ENCODE results near the gene NRXN3. TPM values are rescaled to one million over a fixed set of nuclear protein-coding genes. Genes with fewer than 3 reads are reported as not detected.

The NRXN3 gene
- total RNA-seq, 1 experiment from 2014 or later: 1.1 TPM

GRCh38 chr14:79822034-79822433 lies 1651.9 kb downstream of the NRXN3 start:
- Histone ChIP-seq H3K79me2 (ENCODE audit: low read length) (no peaks in the 10 kb centered on the region), H3F3A (ENCODE audit: low read length, unreplicated experiment) (no peaks in the 10 kb centered on the region), H3K27ac (ENCODE audit: low read length) (no peak overlapping the region), H2AFZ (ENCODE audit: low read length) (no peak overlapping the region), H3K27me3 (ENCODE audit: low read length) (no peaks in the 10 kb centered on the region), H3K9ac (ENCODE audit: low read length) (no peak overlapping the region), H3K9me2 (replicated peaks; ENCODE audit: low read length) (no peaks in the 10 kb centered on the region), H3K9me3 (ENCODE audit: low read length) (no peaks in the 10 kb centered on the region), H3K36me3 (ENCODE audit: low read depth, low read length) (no peaks in the 10 kb centered on the region), H3K4me1 (ENCODE audit: insufficient read depth, low read length) (no peaks in the 10 kb centered on the region), H4K20me1 (ENCODE audit: low read length) (no peaks in the 10 kb centered on the region), H3K4me2 (ENCODE audit: low read length) (no peak overlapping the region), H3K4me3 (ENCODE audit: low read length) (no peak overlapping the region)
- intact Hi-C loops (cut with micrococcal nuclease): no loop called here
- POLR2A ChIA-PET (ENCODE audit: unreplicated experiment): no interaction called here
- no TSS peak for BruUV-seq (replicated peaks)
- CTCF ChIA-PET: no interaction called here
- TF ChIP-seq EZH2phosphoT487 (IDR thresholded peaks at IDR 0.05; ENCODE audit: borderline replicate concordance, low read length): no peak
- TF ChIP-seq EZH2 (IDR thresholded peaks at IDR 0.05; ENCODE audit: low read length, unreplicated experiment): no peak
- TF ChIP-seq CTCF (conservative IDR thresholded peaks at IDR 0.05; ENCODE audit: low read depth, low read length): no peak
- no peak for ATAC-seq
- DNase-seq: no peak

- DNase-seq: peak; percentile 61
- Histone ChIP-seq H3K27me3 (ENCODE audit: low read length) (no peaks in the 10 kb centered on the region), H3F3A (ENCODE audit: low read length, unreplicated experiment) (no peaks in the 10 kb centered on the region), H3K9me2 (replicated peaks; ENCODE audit: low read length) (no peaks in the 10 kb centered on the region), H2AFZ (ENCODE audit: low read length) (no peak overlapping the region), H3K9ac (ENCODE audit: low read length) (no peak overlapping the region), H3K4me3 (ENCODE audit: low read length) (no peak overlapping the region), H3K4me2 (ENCODE audit: low read length) (no peak overlapping the region), H3K4me1 (ENCODE audit: insufficient read depth, low read length) (no peaks in the 10 kb centered on the region), H3K79me2 (ENCODE audit: low read length) (no peaks in the 10 kb centered on the region), H3K9me3 (ENCODE audit: low read length) (no peaks in the 10 kb centered on the region), H3K36me3 (ENCODE audit: low read depth, low read length) (no peaks in the 10 kb centered on the region), H4K20me1 (ENCODE audit: low read length) (no peaks in the 10 kb centered on the region), H3K27ac (ENCODE audit: low read length) (no peak overlapping the region)
- no TSS peak for BruUV-seq (replicated peaks)
- ChIA-PET POLR2A (ENCODE audit: unreplicated experiment) (interaction anchor here (0.7 kb wide), 1 partner anchor 316 kb away, joined by 6 read pairs; no protein-coding TSS in a partner anchor), CTCF (interaction anchor here (0.6 kb wide), 1 partner anchor 318 kb away, joined by 18 read pairs; no protein-coding TSS in a partner anchor)
- intact Hi-C loops (cut with micrococcal nuclease): no loop called here
- peak; percentile 37; the same call in 1 of the 2 replicates for ATAC-seq
- TF ChIP-seq EZH2phosphoT487 (IDR thresholded peaks at IDR 0.05; ENCODE audit: borderline replicate concordance, low read length): no peak
- TF ChIP-seq EZH2 (IDR thresholded peaks at IDR 0.05; ENCODE audit: low read length, unreplicated experiment): no peak
- no peak for TF ChIP-seq CTCF (conservative IDR thresholded peaks at IDR 0.05; ENCODE audit: low read depth, low read length)
Measured at GRCh38 chr14:79825046-79825521, 1654.9 kb downstream of the NRXN3 start.

- ATAC-seq: no peak
- TF ChIP-seq EZH2 (IDR thresholded peaks at IDR 0.05; ENCODE audit: low read length, unreplicated experiment): no peak
- TF ChIP-seq CTCF (conservative IDR thresholded peaks at IDR 0.05; ENCODE audit: low read depth, low read length): no peak
- no peak for TF ChIP-seq EZH2phosphoT487 (IDR thresholded peaks at IDR 0.05; ENCODE audit: borderline replicate concordance, low read length)
- Histone ChIP-seq H2AFZ (ENCODE audit: low read length) (no peak overlapping the region), H3K9ac (ENCODE audit: low read length) (no peak overlapping the region), H4K20me1 (ENCODE audit: low read length) (no peaks in the 10 kb centered on the region), H3K4me3 (ENCODE audit: low read length) (no peak overlapping the region), H3K27ac (ENCODE audit: low read length) (no peak overlapping the region), H3K9me3 (ENCODE audit: low read length) (no peaks in the 10 kb centered on the region), H3K9me2 (replicated peaks; ENCODE audit: low read length) (no peaks in the 10 kb centered on the region), H3K36me3 (ENCODE audit: low read depth, low read length) (no peaks in the 10 kb centered on the region), H3K79me2 (ENCODE audit: low read length) (no peaks in the 10 kb centered on the region), H3K27me3 (ENCODE audit: low read length) (no peaks in the 10 kb centered on the region), H3K4me2 (ENCODE audit: low read length) (no peak overlapping the region), H3F3A (ENCODE audit: low read length, unreplicated experiment) (no peaks in the 10 kb centered on the region), H3K4me1 (ENCODE audit: insufficient read depth, low read length) (no peaks in the 10 kb centered on the region)
- CTCF ChIA-PET: no interaction called here
- intact Hi-C loops (cut with micrococcal nuclease): no loop called here
- DNase-seq: no peak
- POLR2A ChIA-PET (ENCODE audit: unreplicated experiment): no interaction called here
- no TSS peak for BruUV-seq (replicated peaks)
Measured at GRCh38 chr14:79826362-79826761, 1656.2 kb downstream of the NRXN3 start.
